ENCODE data around the gene BEST3.

The BEST3 gene

GRCh38 chr12:69685810-69686209 is 13.3 kb downstream of the BEST3 start:
- TF ChIP-seq MAX (IDR thresholded peaks at IDR 0.05; ENCODE audit: low read depth, low read length): no peak
- no peak for TF ChIP-seq POLR2A (IDR thresholded peaks at IDR 0.05; ENCODE audit: extremely low read depth, insufficient read length)
- no peak for TF ChIP-seq CTCF (IDR thresholded peaks at IDR 0.05; ENCODE audit: low read depth, low read length)
- TF ChIP-seq MYC (IDR thresholded peaks at IDR 0.05; ENCODE audit: low read depth, low read length): no peak
- DNase-seq (ENCODE audit: low read depth): no peak
- no peak overlapping the region for H3K4me3 ChIP-seq (ENCODE audit: low read depth, low read length)

DNA sequence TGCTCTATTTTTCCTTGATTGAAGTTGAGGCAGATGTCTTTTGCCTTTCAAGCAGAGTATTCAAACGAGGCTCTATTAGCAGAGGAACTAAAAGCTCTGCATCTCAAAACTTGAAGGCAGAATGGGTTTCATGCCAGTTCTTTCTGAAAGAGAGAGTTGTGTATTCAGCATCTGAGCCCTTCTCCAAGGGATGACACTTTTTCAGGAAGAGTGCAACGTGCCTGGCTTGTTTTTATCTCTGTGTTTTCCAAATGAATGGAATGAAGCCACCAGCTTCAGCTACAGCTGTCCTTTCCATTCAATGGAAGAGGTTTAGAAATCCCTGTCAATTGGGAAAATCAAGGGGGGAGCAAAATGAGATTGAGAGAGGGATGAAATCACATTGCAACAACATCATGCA is 14.6 kb downstream of the BEST3 start:
- DNase-seq (ENCODE audit: low read depth): no peak
- no peak for TF ChIP-seq MYC (IDR thresholded peaks at IDR 0.05; ENCODE audit: low read depth, low read length)
- TF ChIP-seq CTCF (IDR thresholded peaks at IDR 0.05; ENCODE audit: low read depth, low read length): no peak
- TF ChIP-seq POLR2A (IDR thresholded peaks at IDR 0.05; ENCODE audit: extremely low read depth, insufficient read length): no peak
- TF ChIP-seq MAX (IDR thresholded peaks at IDR 0.05; ENCODE audit: low read depth, low read length): no peak
- H3K4me3 ChIP-seq (ENCODE audit: low read depth, low read length): no peak overlapping the region

GRCh38 chr12:69682110-69682755 is 16.9 kb downstream of the BEST3 start:
- no peak overlapping the region for H3K4me3 ChIP-seq (ENCODE audit: low read depth, low read length)
- no peak for DNase-seq (ENCODE audit: low read depth)
- no peak for TF ChIP-seq MYC (IDR thresholded peaks at IDR 0.05; ENCODE audit: low read depth, low read length)
- no peak for TF ChIP-seq MAX (IDR thresholded peaks at IDR 0.05; ENCODE audit: low read depth, low read length)
- TF ChIP-seq CTCF (IDR thresholded peaks at IDR 0.05; ENCODE audit: low read depth, low read length): no peak
- no peak for TF ChIP-seq POLR2A (IDR thresholded peaks at IDR 0.05; ENCODE audit: extremely low read depth, insufficient read length)

- H3K4me3 ChIP-seq (ENCODE audit: low read depth, low read length): no peak overlapping the region
- DNase-seq (ENCODE audit: low read depth): no peak
- no peak for TF ChIP-seq MYC (IDR thresholded peaks at IDR 0.05; ENCODE audit: low read depth, low read length)
- no peak for TF ChIP-seq MAX (IDR thresholded peaks at IDR 0.05; ENCODE audit: low read depth, low read length)
- TF ChIP-seq CTCF (IDR thresholded peaks at IDR 0.05; ENCODE audit: low read depth, low read length): no peak
- no peak for TF ChIP-seq POLR2A (IDR thresholded peaks at IDR 0.05; ENCODE audit: extremely low read depth, insufficient read length)
Observed at GRCh38 chr12:69679119-69679518, 20.0 kb downstream of the BEST3 start.

DNA sequence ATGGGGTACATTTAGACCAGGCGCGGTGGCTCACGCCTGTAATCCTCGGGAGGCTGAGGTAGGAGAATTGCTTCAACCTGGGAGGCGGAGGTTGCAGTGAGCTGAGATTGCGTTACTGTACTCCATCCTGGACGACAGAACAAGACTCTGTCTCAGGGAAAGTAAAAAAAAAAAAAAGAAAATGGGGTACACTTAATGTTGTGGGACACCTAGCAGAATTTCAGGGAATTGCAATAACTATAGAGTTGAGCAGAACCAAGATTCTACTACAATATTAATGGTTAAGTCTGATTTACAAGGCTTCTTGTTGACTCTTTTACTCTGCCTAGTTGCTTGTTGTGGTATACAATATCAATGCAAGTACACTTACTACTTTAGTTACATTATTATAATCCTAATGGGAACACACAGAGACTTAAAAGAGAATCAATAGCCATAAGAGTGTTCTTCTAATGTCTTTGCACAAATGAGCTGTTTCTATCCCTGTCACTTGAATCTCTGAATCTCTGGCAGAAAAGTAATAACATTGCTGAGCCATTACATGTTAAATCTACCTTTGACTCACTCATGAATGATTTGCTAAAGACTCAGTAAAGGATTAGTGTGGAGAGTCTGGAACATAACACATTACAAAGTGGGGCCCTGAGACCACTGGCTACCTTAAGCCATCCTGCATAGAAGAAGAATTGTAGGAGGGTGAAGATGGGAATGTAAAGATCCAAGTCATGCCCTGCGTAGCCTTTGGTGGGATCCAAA is 22.7 kb downstream of the BEST3 start:
- no peak for DNase-seq (ENCODE audit: low read depth)
- no peak for TF ChIP-seq MAX (IDR thresholded peaks at IDR 0.05; ENCODE audit: low read depth, low read length)
- no peak for TF ChIP-seq CTCF (IDR thresholded peaks at IDR 0.05; ENCODE audit: low read depth, low read length)
- TF ChIP-seq POLR2A (IDR thresholded peaks at IDR 0.05; ENCODE audit: extremely low read depth, insufficient read length): no peak
- TF ChIP-seq MYC (IDR thresholded peaks at IDR 0.05; ENCODE audit: low read depth, low read length): no peak
- no peak overlapping the region for H3K4me3 ChIP-seq (ENCODE audit: low read depth, low read length)
